Uterus (tissue), 4 donors: ENCODE data around the gene HRG. TPM values are rescaled to one million over a fixed set of nuclear protein-coding genes. Genes with fewer than 3 reads are reported as not detected.
"Not testable (repeated sequence)": the region's sequence is repeated elsewhere in the genome, so short reads cannot be mapped to it uniquely, and the experiment has no call there.

Source experiments
- DNase-seq, 2 donors: peaks; one replicate each; pipeline ENCODE4 v3.0.0-alpha.2; 2019 to 2020
- H3K27ac ChIP-seq, 2 donors: fragments of 200-600 bp; sonication (generic); 1 replicate in 1 of 2; 2 replicates in 1 of 2; pipeline ENCODE4 v1.5.1; 2016 to 2018
- H3K27me3 ChIP-seq, 2 donors: fragments of 200-600 bp; sonication (generic); one replicate each; pipeline ENCODE4 v1.5.1; 2018 to 2019; ENCODE audit warnings: control low read depth in 1 of 2
- H3K36me3 ChIP-seq, 2 donors: fragments of 200-600 bp; sonication (generic); one replicate each; pipeline ENCODE4 v1.5.1; 2019; ENCODE audit warnings: control low read depth in 1 of 2
- H3K4me1 ChIP-seq, 2 donors: fragments of 200-600 bp; sonication (generic); one replicate each; pipeline ENCODE4 v1.5.1; 2018 to 2019; ENCODE audit warnings: control low read depth in 1 of 2
- H3K4me3 ChIP-seq, 2 donors: fragments of 200-600 bp; sonication (generic); 1 replicate in 1 of 2; 2 replicates in 1 of 2; pipeline ENCODE4 v1.5.1; 2018 to 2019; ENCODE audit warnings: mild to moderate bottlenecking in 1 of 2
- H3K9me3 ChIP-seq, 2 donors: fragments of 200-600 bp; sonication (generic); one replicate each; pipeline ENCODE4 v1.5.1; 2019; ENCODE audit warnings: control low read depth in 1 of 2
- POLR2A ChIP-seq, 2 donors: fragments of 450-650 bp; IDR thresholded peaks; one replicate each; pipeline ENCODE4 v1.6.1; 2016; ENCODE audit warnings: antibody characterized with exemption in 2 of 2, mild to moderate bottlenecking in 1 of 2, moderate library complexity in 1 of 2
- intact Hi-C: fragments of 100-400 bp; cut with DNase I; formaldehyde crosslinking; loops from one replicate; pipeline ENCODE4 v1.15.1; 2023; ENCODE audit warnings: low total_unique reads
- total RNA-seq, 4 donors: library from RNA; depleted of rRNA in 3 of 4; stranded (reverse); fragments of >200 nt in 3 of 4; gene quantifications; one replicate each; pipeline versions ENCODE4 v1.1.0 to v1.2.4, GENCODE V29; 2014 to 2023
- TF ChIP-seq, protein P1 (sequence below), 4 experiments: fragments of 200-600 bp in 2 of 4; fragments of 450-650 bp in 2 of 4; sonication (generic) in 2 of 4; IDR thresholded peaks; one replicate each; pipeline ENCODE4 v1.5.1; 2016 to 2019; ENCODE audit warnings: antibody characterized with exemption in 4 of 4, mild to moderate bottlenecking in 2 of 4, moderate library complexity in 1 of 4
- donor health status: DM: yes; HTN: yes; CAD: no.

The HRG gene
- total RNA-seq, 4 donors from 2014 or later = not detected

DNA sequence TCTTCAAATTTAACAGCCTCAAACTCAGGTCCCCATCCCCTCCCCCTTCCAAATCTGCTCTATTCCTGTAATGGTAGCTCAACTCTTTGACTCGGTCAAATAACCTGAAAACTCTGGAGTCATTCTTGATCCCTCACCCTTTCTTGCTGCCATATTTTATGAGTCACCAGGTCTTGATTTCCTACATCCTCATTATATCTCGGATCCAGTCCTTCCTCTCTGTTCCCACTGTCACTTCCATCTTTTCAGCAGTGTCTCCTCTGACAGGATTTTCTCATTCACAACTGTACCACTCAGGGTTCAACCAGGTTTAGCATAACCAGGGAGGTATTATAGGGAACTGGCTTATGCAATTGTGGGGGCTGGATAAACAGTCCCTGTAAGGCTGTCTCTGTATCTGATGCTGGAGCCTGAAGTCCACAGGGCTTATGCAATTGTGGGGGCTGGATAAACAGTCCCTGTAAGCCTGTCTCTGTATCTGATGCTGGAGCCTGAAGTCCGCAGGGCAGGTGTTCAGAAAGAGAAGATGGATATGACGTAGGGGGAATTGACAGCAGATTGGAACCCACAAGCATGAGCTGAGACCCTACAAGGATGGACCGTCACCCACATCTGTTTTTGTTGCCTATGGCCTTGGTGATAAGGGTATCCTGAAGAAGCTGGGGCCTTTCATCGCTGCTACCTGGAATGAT is 34.7 kb upstream of the HRG start:
- intact Hi-C loops = no loop called here
- H3K4me1 ChIP-seq = no peaks in the 10 kb centered on the region
- no peak for DNase-seq
- no peak overlapping the region for H3K4me3 ChIP-seq
- no peaks in the 10 kb centered on the region for H3K9me3 ChIP-seq
- TF ChIP-seq, protein P1, sequence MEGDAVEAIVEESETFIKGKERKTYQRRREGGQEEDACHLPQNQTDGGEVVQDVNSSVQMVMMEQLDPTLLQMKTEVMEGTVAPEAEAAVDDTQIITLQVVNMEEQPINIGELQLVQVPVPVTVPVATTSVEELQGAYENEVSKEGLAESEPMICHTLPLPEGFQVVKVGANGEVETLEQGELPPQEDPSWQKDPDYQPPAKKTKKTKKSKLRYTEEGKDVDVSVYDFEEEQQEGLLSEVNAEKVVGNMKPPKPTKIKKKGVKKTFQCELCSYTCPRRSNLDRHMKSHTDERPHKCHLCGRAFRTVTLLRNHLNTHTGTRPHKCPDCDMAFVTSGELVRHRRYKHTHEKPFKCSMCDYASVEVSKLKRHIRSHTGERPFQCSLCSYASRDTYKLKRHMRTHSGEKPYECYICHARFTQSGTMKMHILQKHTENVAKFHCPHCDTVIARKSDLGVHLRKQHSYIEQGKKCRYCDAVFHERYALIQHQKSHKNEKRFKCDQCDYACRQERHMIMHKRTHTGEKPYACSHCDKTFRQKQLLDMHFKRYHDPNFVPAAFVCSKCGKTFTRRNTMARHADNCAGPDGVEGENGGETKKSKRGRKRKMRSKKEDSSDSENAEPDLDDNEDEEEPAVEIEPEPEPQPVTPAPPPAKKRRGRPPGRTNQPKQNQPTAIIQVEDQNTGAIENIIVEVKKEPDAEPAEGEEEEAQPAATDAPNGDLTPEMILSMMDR (IDR thresholded peaks at IDR 0.05) = no peak
- TF ChIP-seq POLR2A (IDR thresholded peaks at IDR 0.05) = no peak
- no peak overlapping the region for H3K27ac ChIP-seq
- H3K27me3 ChIP-seq = no peaks in the 10 kb centered on the region
- H3K36me3 ChIP-seq = no peaks in the 10 kb centered on the region

DNA sequence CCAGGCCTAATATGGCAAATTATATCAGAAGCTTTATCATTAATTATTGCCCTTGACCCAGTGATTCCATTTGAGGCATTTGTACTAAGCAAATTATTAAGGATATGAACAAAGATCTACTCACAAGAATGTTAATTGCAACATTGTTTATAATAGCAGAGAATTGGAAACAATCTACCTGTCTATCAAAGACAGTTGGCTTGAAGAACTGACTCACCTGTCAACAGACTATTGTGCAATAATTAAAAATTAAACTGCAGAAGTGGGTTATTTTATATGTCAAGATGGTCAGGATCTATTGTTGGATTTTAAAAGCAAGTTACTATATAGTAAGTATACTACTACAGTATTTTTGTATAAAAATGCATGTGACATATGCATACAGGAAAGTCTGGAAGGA is 32.3 kb upstream of the HRG start:
- Histone ChIP-seq H3K27me3 (no peaks in the 10 kb centered on the region), H3K9me3 (no peaks in the 10 kb centered on the region), H3K4me3 (no peak overlapping the region), H3K4me1 (no peaks in the 10 kb centered on the region), H3K27ac (no peak overlapping the region), H3K36me3 (no peaks in the 10 kb centered on the region)
- intact Hi-C loops = no loop called here
- no peak for DNase-seq
- TF ChIP-seq POLR2A (IDR thresholded peaks at IDR 0.05) = no peak
- TF ChIP-seq, protein P1 (IDR thresholded peaks at IDR 0.05) = no peak

DNA sequence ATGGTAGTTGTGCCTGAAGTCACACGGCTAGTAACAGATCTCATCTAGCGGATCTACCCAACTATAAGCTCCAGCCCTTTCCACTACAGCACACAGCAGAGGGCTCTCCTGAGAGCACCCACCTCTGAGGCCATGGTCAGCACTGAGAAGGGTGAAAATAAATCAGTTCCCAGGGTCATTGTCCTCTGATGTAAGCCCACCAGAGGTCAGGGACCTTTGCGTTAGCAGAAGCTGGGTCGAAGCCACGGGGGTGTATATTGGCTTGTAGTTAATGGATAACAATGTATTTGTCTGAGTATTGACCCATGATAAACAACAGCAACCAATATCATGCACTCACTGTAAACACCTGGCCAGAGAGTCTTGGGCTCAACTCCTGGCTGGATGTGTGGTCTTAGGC is 31.6 kb upstream of the HRG start:
- intact Hi-C loops, H3K36me3 ChIP-seq, H3K9me3 ChIP-seq, H3K4me3 ChIP-seq, H3K27me3 ChIP-seq, H3K27ac ChIP-seq, H3K4me1 ChIP-seq, DNase-seq: not testable (repeated sequence)

DNA sequence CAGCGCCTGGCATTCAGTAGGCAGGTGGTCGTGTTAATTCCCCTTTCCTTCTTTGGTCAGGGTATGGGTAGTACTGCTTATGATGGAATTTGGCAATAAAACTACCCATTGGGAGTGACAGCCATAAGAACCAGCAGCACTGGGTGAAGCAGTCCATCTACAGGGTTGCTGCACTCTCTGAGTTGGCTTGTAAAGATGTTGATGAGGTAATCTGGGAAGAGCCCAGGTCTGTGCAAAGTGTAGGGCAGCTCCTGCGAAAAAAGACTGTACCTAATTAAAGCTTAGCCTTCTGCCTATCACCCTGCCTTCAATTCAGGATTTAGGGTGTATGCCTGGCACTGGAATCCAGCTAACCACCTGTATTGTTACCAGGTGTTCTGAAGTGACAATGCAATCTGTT is 30.3 kb upstream of the HRG start:
- Histone ChIP-seq H3K9me3 (no peaks in the 10 kb centered on the region), H3K27ac (no peak overlapping the region), H3K4me1 (no peaks in the 10 kb centered on the region), H3K36me3 (no peaks in the 10 kb centered on the region), H3K4me3 (no peak overlapping the region), H3K27me3 (no peaks in the 10 kb centered on the region)
- intact Hi-C loops = no loop called here
- TF ChIP-seq, protein P1 (IDR thresholded peaks at IDR 0.05) = no peak
- no peak for TF ChIP-seq POLR2A (IDR thresholded peaks at IDR 0.05)
- no peak for DNase-seq

DNA sequence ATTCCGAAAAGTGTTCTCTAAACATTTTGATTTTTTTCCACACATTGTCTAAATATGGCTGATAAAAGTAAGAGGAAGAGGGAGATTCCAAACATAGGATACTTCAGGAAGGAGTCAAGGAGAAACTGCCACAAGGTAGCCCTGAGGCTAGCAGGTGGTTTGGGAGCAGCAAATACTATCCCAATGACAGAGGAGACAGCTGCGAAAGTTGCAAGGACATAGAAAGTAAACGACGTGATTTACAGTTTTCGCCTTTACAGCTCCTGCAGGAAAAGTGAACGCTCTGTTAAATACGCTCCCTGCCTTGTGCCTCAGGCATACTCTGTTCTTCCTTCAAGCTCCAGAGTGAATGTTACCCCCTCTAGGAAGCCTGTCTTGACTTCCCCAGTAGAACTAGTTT is 29.3 kb upstream of the HRG start:
- Histone ChIP-seq H3K4me1 (no peaks in the 10 kb centered on the region), H3K27me3 (no peaks in the 10 kb centered on the region), H3K4me3 (no peak overlapping the region), H3K36me3 (no peaks in the 10 kb centered on the region), H3K27ac (no peak overlapping the region), H3K9me3 (no peaks in the 10 kb centered on the region)
- no peak for DNase-seq
- TF ChIP-seq POLR2A (IDR thresholded peaks at IDR 0.05) = no peak
- TF ChIP-seq, protein P1 (IDR thresholded peaks at IDR 0.05) = no peak
- intact Hi-C loops = no loop called here

DNA sequence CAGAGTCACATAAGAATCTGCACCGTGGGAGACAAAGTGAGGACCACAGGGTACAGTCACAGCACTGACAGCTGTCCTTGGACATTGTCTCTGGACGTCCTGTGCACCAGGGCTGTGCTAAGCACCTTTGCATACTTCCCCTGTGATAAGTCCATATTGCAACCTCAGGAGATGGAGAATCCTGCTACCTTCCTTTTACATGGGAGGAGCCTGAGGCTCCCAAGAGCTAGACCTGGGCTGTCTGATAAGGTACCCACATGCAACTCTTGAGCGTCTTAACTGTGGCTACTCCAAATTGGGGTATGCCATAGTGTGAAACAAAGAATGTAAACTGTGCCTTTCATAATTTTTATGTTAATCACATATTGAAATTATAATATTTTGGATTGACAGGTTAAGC is 28.1 kb upstream of the HRG start:
- no peak for DNase-seq
- Histone ChIP-seq H3K9me3 (no peaks in the 10 kb centered on the region), H3K4me1 (no peaks in the 10 kb centered on the region), H3K27ac (no peak overlapping the region), H3K27me3 (no peaks in the 10 kb centered on the region), H3K36me3 (no peaks in the 10 kb centered on the region), H3K4me3 (no peak overlapping the region)
- TF ChIP-seq, protein P1 (IDR thresholded peaks at IDR 0.05) = no peak
- TF ChIP-seq POLR2A (IDR thresholded peaks at IDR 0.05) = no peak
- intact Hi-C loops = no loop called here
